ENCODE measurements around the gene GDI2. TPM values are rescaled to one million over a fixed set of nuclear protein-coding genes. Genes with fewer than 3 reads are reported as not detected.

Gene GDI2
- total RNA-seq, 2 donors from 2014 or later: 151 to 153 TPM

- DNase-seq (ENCODE audit: low spot score): no peak
- intact Hi-C loops (cut with DNase I): no loop called here
Measured at GRCh38 chr10:5758927-5759326, 54.3 kb downstream of the GDI2 start.

- no peak for DNase-seq (ENCODE audit: low spot score)
- intact Hi-C loops (cut with DNase I): no loop called here
Measured at GRCh38 chr10:5757766-5758517, 55.3 kb downstream of the GDI2 start.

GRCh38 chr10:5752301-5752871 is 60.8 kb downstream of the GDI2 start:
- DNase-seq (ENCODE audit: low spot score): no peak
- intact Hi-C loops (cut with DNase I): no loop called here

- no peak for DNase-seq (ENCODE audit: low spot score)
- intact Hi-C loops (cut with DNase I): no loop called here
Measured at GRCh38 chr10:5751601-5752253, 61.5 kb downstream of the GDI2 start.

- intact Hi-C loops (cut with DNase I): no loop called here
- DNase-seq (ENCODE audit: low spot score): no peak
Measured at GRCh38 chr10:5748394-5748803, 64.8 kb downstream of the GDI2 start.

- no peak for DNase-seq (ENCODE audit: low spot score)
- intact Hi-C loops (cut with DNase I): no loop called here
Measured at GRCh38 chr10:5746197-5746596, 67.0 kb downstream of the GDI2 start.

GRCh38 chr10:5744849-5745248 is 68.4 kb downstream of the GDI2 start:
- intact Hi-C loops (cut with DNase I): no loop called here
- no peak for DNase-seq (ENCODE audit: low spot score)

- no peak for DNase-seq (ENCODE audit: low spot score)
- intact Hi-C loops (cut with DNase I): no loop called here
Measured at GRCh38 chr10:5743736-5744135, 69.5 kb downstream of the GDI2 start.

- DNase-seq (ENCODE audit: low spot score): no peak
- intact Hi-C loops (cut with DNase I): no loop called here
Measured at GRCh38 chr10:5742116-5742515, 71.1 kb downstream of the GDI2 start.

GRCh38 chr10:5741276-5741675 is 72.0 kb downstream of the GDI2 start:
- DNase-seq (ENCODE audit: low spot score): no peak
- intact Hi-C loops (cut with DNase I): no loop called here

GRCh38 chr10:5738427-5738826 is 74.8 kb downstream of the GDI2 start:
- intact Hi-C loops (cut with DNase I): no loop called here
- DNase-seq (ENCODE audit: low spot score): no peak

- no peak for DNase-seq (ENCODE audit: low spot score)
- intact Hi-C loops (cut with DNase I): no loop called here
Measured at GRCh38 chr10:5737352-5737751, 75.9 kb downstream of the GDI2 start.

- no peak for DNase-seq (ENCODE audit: low spot score)
- intact Hi-C loops (cut with DNase I): no loop called here
Measured at GRCh38 chr10:5736591-5736990, 76.6 kb downstream of the GDI2 start.

- intact Hi-C loops (cut with DNase I): no loop called here
- no peak for DNase-seq (ENCODE audit: low spot score)
Measured at GRCh38 chr10:5735119-5735518, 78.1 kb downstream of the GDI2 start.

- intact Hi-C loops (cut with DNase I): no loop called here
- no peak for DNase-seq (ENCODE audit: low spot score)
Measured at GRCh38 chr10:5732141-5732540, 81.1 kb downstream of the GDI2 start.

GRCh38 chr10:5731559-5731958 is 81.7 kb downstream of the GDI2 start:
- intact Hi-C loops (cut with DNase I): no loop called here
- DNase-seq (ENCODE audit: low spot score): no peak

- intact Hi-C loops (cut with DNase I): no loop called here
- DNase-seq (ENCODE audit: low spot score): no peak
Measured at GRCh38 chr10:5730766-5731165, 82.5 kb downstream of the GDI2 start.

GRCh38 chr10:5723692-5724091 is 89.5 kb downstream of the GDI2 start:
- intact Hi-C loops (cut with DNase I): no loop called here
- DNase-seq (ENCODE audit: low spot score): no peak

GRCh38 chr10:5720182-5720581 is 93.1 kb downstream of the GDI2 start:
- intact Hi-C loops (cut with DNase I): no loop called here
- no peak for DNase-seq (ENCODE audit: low spot score)

GRCh38 chr10:5719546-5719945 is 93.7 kb downstream of the GDI2 start:
- DNase-seq (ENCODE audit: low spot score): no peak
- intact Hi-C loops (cut with DNase I): no loop called here

All from posterior vena cava (tissue), 2 donors.